K562 (cell line): ENCODE data around the gene REX1BD. TPM values are rescaled to one million over a fixed set of nuclear protein-coding genes. Genes with fewer than 3 reads are reported as not detected.
A peak's percentile ranks its signal among the peaks of the same experiment; 100 is the strongest.

Experiments used
- ELF1 ChIP-seq: fragments of 200-800 bp; sonication (Bioruptor generic); IDR thresholded peaks from 2 replicates; pipeline ENCODE4 v1.6.1; 2016; ENCODE audit warnings: missing genetic modification characterization, missing compliant biosample characterization
- FOXK1 ChIP-seq: sonication (generic); formaldehyde crosslinking; IDR thresholded peaks from 2 replicates; pipeline ENCODE4 v1.8.0; 2022; ENCODE audit warnings: missing genetic modification reagents, mild to moderate bottlenecking, borderline replicate concordance
- KLF6 ChIP-seq: fragments of 250-450 bp; sonication (Bioruptor Pico); IDR thresholded peaks from 2 replicates; pipeline ENCODE4 v1.4.0; 2020; ENCODE audit warnings: mild to moderate bottlenecking, moderate library complexity, borderline replicate concordance
- NFE2L1 ChIP-seq: fragments of 450-650 bp; IDR thresholded peaks from 2 replicates; pipeline ENCODE4 v1.6.1; 2016; ENCODE audit warnings: missing genetic modification characterization, low read depth, mild to moderate bottlenecking, missing compliant biosample characterization, moderate library complexity, borderline replicate concordance
- POLR2B ChIP-seq: fragments of 450-650 bp; IDR thresholded peaks from 2 replicates; pipeline ENCODE4 v1.6.1; 2018; ENCODE audit warnings: low read depth; ENCODE audit not compliant: partially characterized antibody
- RB1 ChIP-seq: fragments of 450-650 bp; IDR thresholded peaks from 2 replicates; pipeline ENCODE4 v1.6.1; 2017; ENCODE audit warnings: low read depth, mild to moderate bottlenecking
- SIX5 ChIP-seq, 2 experiments: IDR thresholded peaks; 2 replicates each; pipeline ENCODE4 v1.6.1; 2011; ENCODE audit warnings: low read length in 2 of 2, borderline replicate concordance in 1 of 2, low read depth in 1 of 2, mild to moderate bottlenecking in 1 of 2, moderate library complexity in 1 of 2; ENCODE audit not compliant: insufficient read depth in 1 of 2
- SNIP1 ChIP-seq: fragments of 450-650 bp; IDR thresholded peaks from 2 replicates; pipeline ENCODE4 v1.7.1; 2017; ENCODE audit warnings: low read depth, mild to moderate bottlenecking
- SREBF1 ChIP-seq: fragments of 150-350 bp; IDR thresholded peaks from 2 replicates; pipeline ENCODE4 v1.6.1; 2014; ENCODE audit warnings: antibody characterized with exemption, low read depth, low read length, borderline replicate concordance
- TEAD2 ChIP-seq: fragments of 450-650 bp; IDR thresholded peaks from 2 replicates; pipeline ENCODE4 v1.6.1; 2016; ENCODE audit warnings: missing genetic modification characterization, control low read depth, missing compliant biosample characterization
- ZNF121 ChIP-seq: sonication (generic); formaldehyde crosslinking; conservative IDR thresholded peaks from 2 replicates; pipeline ENCODE4 v1.8.0; 2022; ENCODE audit warnings: missing genetic modification reagents
- ZNF311 ChIP-seq: fragments of 250-450 bp; sonication (Bioruptor Pico); IDR thresholded peaks from 2 replicates; pipeline ENCODE4 v1.4.0; 2020; ENCODE audit warnings: mild to moderate bottlenecking, moderate library complexity
- ZNF431 ChIP-seq: sonication (generic); formaldehyde crosslinking; IDR thresholded peaks from 2 replicates; pipeline ENCODE4 v1.8.0; 2022; ENCODE audit warnings: mild to moderate bottlenecking, missing genetic modification reagents
- ZNF586 ChIP-seq: fragments of 450-650 bp; formaldehyde crosslinking; conservative IDR thresholded peaks from 2 replicates; pipeline ENCODE4 v1.4.0; 2020; ENCODE audit warnings: mild to moderate bottlenecking, moderate library complexity
- polyA plus RNA-seq, 8 experiments: library from polyadenylated mRNA; depleted of rRNA in 4 of 8; stranded (reverse) in 5 of 8; unstranded in 3 of 8; fragments of >200 nt; fragmentation: Nextera tagmentation in 2 of 8; fragmentation: Illumina TruSeq in 1 of 8; extraction: Ambion mirVana in 2 of 8; extraction: Trizol in 1 of 8; gene quantifications; 2 replicates each; pipeline versions ENCODE4 v1.2.1 to v1.2.3, GENCODE V29; 2011 to 2014; ENCODE audit warnings: inconsistent platforms in 1 of 8, missing spikeins in 1 of 8
- total RNA-seq, 7 experiments: library from RNA; depleted of rRNA in 6 of 7; stranded (reverse); fragments of >200 nt in 6 of 7; fragmentation: Illumina TruSeq in 2 of 7; extraction: Trizol in 2 of 7; gene quantifications; 2 replicates each; pipeline versions ENCODE4 v1.2.1 to v1.2.3, GENCODE V29; 2011 to 2021; ENCODE audit warnings: low replicate concordance in 1 of 7
- TF ChIP-seq, protein P1 (sequence below): fragments of 250-450 bp; sonication (Bioruptor Pico); IDR thresholded peaks from 2 replicates; pipeline ENCODE4 v1.5.0; 2020; ENCODE audit warnings: mild to moderate bottlenecking
- TF ChIP-seq, protein P2 (sequence below): fragments of 450-650 bp; formaldehyde crosslinking; IDR thresholded peaks from 2 replicates; pipeline ENCODE4 v1.4.0; 2022; ENCODE audit warnings: missing genetic modification characterization
- TF ChIP-seq, protein P3 (sequence below): fragments of 450-650 bp; IDR thresholded peaks from 2 replicates; pipeline ENCODE4 v1.7.0; 2016; ENCODE audit warnings: borderline replicate concordance
- TF ChIP-seq, protein P4 (sequence below): fragments of 250-450 bp; sonication (Bioruptor Pico); IDR thresholded peaks from 2 replicates; pipeline ENCODE4 v1.5.0; 2021
- TF ChIP-seq, protein P5 (sequence below): sonication (generic); IDR thresholded peaks from 2 replicates; pipeline ENCODE4 v1.6.1; 2016

REX1BD gene
- total and polyA plus RNA-seq, 9 of the 15 experiments (the other 6 are each of a cell fraction or from before 2014, with no cell fraction given): 1.9 to 136 (median 13.8) TPM

DNA sequence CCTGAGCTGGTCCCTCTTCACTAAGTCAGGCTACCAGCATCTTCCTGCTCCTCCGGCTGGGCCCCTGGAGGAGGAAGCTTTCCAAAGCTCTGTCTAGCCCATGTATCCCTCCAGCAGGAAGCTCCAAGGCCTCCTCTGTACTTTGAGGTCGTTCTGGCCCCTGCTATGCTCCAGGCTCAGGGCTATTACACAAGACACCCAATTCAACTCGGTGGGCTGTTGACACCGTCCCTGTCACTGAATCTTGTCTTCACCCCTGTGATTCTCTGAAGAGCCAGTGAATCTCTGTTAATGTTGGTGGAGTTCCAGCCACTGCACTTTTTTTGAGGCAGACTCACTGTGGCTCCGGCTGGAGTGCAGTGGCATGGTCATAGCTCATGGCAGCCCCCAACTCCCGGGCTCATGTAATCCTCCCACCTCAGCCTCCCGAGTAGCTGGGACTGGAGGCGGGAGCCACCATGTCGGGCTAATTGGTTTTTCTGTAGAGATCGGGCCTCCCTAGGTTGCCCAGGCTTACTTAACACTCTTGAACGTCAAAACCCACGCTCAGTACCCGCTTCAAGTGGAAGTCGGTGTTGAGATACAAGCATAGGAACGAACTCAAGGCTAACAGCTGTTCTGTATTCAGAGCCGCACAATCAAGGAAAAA, 512 bp upstream of the REX1BD start (continued):
- TF ChIP-seq, protein P1, sequence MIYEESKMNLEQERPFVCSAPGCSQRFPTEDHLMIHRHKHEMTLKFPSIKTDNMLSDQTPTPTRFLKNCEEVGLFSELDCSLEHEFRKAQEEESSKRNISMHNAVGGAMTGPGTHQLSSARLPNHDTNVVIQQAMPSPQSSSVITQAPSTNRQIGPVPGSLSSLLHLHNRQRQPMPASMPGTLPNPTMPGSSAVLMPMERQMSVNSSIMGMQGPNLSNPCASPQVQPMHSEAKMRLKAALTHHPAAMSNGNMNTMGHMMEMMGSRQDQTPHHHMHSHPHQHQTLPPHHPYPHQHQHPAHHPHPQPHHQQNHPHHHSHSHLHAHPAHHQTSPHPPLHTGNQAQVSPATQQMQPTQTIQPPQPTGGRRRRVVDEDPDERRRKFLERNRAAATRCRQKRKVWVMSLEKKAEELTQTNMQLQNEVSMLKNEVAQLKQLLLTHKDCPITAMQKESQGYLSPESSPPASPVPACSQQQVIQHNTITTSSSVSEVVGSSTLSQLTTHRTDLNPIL: no peak
- TF ChIP-seq ZNF431 (no peak), NFE2L1 (tag) (no peak), TEAD2 (tag) (no peak), ZNF121 (CRISPR knock-in tag) (0 out of 2 replicates have a peak, but pooled peaks have one; percentile 3), SIX5 (IDR thresholded peaks at IDR 0.05; ENCODE audit: borderline replicate concordance in 1 of 2, insufficient read depth in 1 of 2, low read depth in 1 of 2, low read length in 2 of 2) (no peak), ZNF311 (CRISPR knock-in tag) (no peak), RB1 (no peak), KLF6 (CRISPR knock-in tag) (no peak), ELF1 (no peak), FOXK1 (0 out of 2 replicates have a peak, but pooled peaks have one; percentile 15), ZNF586 (CRISPR knock-in tag) (no peak), SREBF1 (no peak), SNIP1 (no peak), POLR2B (no peak)
- TF ChIP-seq, protein P2, sequence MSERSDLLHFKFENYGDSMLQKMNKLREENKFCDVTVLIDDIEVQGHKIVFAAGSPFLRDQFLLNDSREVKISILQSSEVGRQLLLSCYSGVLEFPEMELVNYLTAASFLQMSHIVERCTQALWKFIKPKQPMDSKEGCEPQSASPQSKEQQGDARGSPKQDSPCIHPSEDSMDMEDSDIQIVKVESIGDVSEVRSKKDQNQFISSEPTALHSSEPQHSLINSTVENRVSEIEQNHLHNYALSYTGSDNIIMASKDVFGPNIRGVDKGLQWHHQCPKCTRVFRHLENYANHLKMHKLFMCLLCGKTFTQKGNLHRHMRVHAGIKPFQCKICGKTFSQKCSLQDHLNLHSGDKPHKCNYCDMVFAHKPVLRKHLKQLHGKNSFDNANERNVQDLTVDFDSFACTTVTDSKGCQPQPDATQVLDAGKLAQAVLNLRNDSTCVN: peak; percentile 73; the same call in 1 of the 2 replicates
- TF ChIP-seq, protein P3, sequence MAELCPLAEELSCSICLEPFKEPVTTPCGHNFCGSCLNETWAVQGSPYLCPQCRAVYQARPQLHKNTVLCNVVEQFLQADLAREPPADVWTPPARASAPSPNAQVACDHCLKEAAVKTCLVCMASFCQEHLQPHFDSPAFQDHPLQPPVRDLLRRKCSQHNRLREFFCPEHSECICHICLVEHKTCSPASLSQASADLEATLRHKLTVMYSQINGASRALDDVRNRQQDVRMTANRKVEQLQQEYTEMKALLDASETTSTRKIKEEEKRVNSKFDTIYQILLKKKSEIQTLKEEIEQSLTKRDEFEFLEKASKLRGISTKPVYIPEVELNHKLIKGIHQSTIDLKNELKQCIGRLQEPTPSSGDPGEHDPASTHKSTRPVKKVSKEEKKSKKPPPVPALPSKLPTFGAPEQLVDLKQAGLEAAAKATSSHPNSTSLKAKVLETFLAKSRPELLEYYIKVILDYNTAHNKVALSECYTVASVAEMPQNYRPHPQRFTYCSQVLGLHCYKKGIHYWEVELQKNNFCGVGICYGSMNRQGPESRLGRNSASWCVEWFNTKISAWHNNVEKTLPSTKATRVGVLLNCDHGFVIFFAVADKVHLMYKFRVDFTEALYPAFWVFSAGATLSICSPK: 0 out of 2 replicates have a peak, but pooled peaks have one; percentile 31
- TF ChIP-seq, protein P4, sequence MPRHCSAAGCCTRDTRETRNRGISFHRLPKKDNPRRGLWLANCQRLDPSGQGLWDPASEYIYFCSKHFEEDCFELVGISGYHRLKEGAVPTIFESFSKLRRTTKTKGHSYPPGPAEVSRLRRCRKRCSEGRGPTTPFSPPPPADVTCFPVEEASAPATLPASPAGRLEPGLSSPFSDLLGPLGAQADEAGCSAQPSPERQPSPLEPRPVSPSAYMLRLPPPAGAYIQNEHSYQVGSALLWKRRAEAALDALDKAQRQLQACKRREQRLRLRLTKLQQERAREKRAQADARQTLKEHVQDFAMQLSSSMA (CRISPR knock-in tag): no peak
- TF ChIP-seq, protein P5, sequence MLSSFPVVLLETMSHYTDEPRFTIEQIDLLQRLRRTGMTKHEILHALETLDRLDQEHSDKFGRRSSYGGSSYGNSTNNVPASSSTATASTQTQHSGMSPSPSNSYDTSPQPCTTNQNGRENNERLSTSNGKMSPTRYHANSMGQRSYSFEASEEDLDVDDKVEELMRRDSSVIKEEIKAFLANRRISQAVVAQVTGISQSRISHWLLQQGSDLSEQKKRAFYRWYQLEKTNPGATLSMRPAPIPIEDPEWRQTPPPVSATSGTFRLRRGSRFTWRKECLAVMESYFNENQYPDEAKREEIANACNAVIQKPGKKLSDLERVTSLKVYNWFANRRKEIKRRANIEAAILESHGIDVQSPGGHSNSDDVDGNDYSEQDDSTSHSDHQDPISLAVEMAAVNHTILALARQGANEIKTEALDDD: no peak
